ENCODE measurements around the gene CAVIN2.

DNA sequence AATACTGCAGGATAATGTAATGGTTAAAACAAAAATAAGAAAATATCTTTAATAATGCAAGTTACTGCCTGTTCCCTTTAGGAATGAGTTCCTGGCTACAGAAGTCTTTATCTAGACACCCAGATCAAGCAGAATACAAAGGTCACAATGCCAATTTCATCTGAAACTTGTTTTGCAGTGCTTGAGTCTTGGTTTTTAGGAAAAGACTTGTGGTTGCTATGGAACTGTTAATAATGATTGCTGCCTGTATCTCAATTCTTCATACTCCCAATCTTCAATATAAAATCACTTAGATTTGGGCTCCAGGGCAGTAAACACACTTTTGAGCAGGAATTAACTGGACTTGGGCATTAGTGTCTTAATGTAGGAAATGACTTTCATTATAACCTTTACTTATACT is 14.2 kb downstream of the CAVIN2 start:
- TF ChIP-seq ZNF384 (IDR thresholded peaks at IDR 0.05) = no peak
- no peak for TF ChIP-seq L3MBTL2 (conservative IDR thresholded peaks at IDR 0.05)
- no peak for TF ChIP-seq NFRKB (IDR thresholded peaks at IDR 0.05)
- TF ChIP-seq SP1 (IDR thresholded peaks at IDR 0.05) = no peak
- no peak for TF ChIP-seq ELF4 (IDR thresholded peaks at IDR 0.05)

Data from HEK293T (cell line).